Calu3 (cell line): ENCODE results near the gene QRSL1. TPM values are rescaled to one million over a fixed set of nuclear protein-coding genes. Genes with fewer than 3 reads are reported as not detected.
A peak's percentile ranks its signal among the peaks of the same experiment; 100 is the strongest.

Experiments
- BruUV-seq: library from RNA; stranded (reverse); fragments of 400-500 nt; replicated peaks from 2 replicates; lab custom pipeline; 2021; lab: Mats Ljungman, UMichigan
- CTCF ChIA-PET: fragments of 300-600 bp; sonication (Branson Sonifier 250); formaldehyde crosslinking; loops from one replicate; lab custom pipeline; 2022; ENCODE audit warnings: antibody characterized with exemption; lab: Charles Lee
- DNase-seq: peaks from one replicate; pipeline ENCODE4 v3.0.0; 2022
- H3K27ac Mint-ChIP-seq: one replicate; pipeline ENCODE4 v1.8.0; 2022; ENCODE audit warnings: mixed read lengths; ENCODE audit not compliant: unreplicated experiment
- H3K27me3 Mint-ChIP-seq: one replicate; pipeline ENCODE4 v1.8.0; 2022; ENCODE audit warnings: mixed read lengths; ENCODE audit not compliant: unreplicated experiment
- H3K36me3 Mint-ChIP-seq: one replicate; pipeline ENCODE4 v1.8.0; 2022; ENCODE audit warnings: mild to moderate bottlenecking, moderate library complexity, mixed read lengths; ENCODE audit not compliant: insufficient read depth, unreplicated experiment
- H3K4me1 Mint-ChIP-seq: one replicate; pipeline ENCODE4 v1.8.0; 2022; ENCODE audit warnings: mild to moderate bottlenecking, low read depth, mixed read lengths; ENCODE audit not compliant: unreplicated experiment
- H3K4me3 Mint-ChIP-seq: one replicate; pipeline ENCODE4 v1.8.0; 2022; ENCODE audit warnings: mild to moderate bottlenecking, low read depth, moderate library complexity, mixed read lengths; ENCODE audit not compliant: unreplicated experiment
- H3K9me3 Mint-ChIP-seq: one replicate; pipeline ENCODE4 v1.8.0; 2022; ENCODE audit warnings: low read depth, mixed read lengths; ENCODE audit not compliant: unreplicated experiment
- CTCF ChIP-seq: fragments of 200-600 bp; IDR thresholded peaks from one replicate; pipeline ENCODE4 v1.8.0; 2022; ENCODE audit warnings: antibody characterized with exemption; ENCODE audit not compliant: unreplicated experiment
- intact Hi-C: fragments of 100-400 bp; cut with micrococcal nuclease; formaldehyde crosslinking; loops from one replicate; pipeline ENCODE4 v1.10.0; 2022; ENCODE audit not compliant: unreplicated experiment
- total RNA-seq: library from RNA; stranded (reverse); gene quantifications from 2 replicates; pipeline ENCODE4 v1.2.3, GENCODE V29; 2022

QRSL1 gene
- total RNA-seq, 1 experiment from 2014 or later: 27.7 TPM

- no peaks in the 10 kb centered on the region for H3K27me3 Mint-ChIP-seq
- BruUV-seq: no TSS peak
These were observed 38.1 kb upstream of the QRSL1 start for GRCh38 chr6:106591111-106591825.

GRCh38 chr6:106599440-106599839 is 29.9 kb upstream of the QRSL1 start:
- H3K9me3 Mint-ChIP-seq: peaks cover 2% of the 10 kb centered on the region
- no peak overlapping the region for H3K4me3 Mint-ChIP-seq
- no peak overlapping the region for H3K27ac Mint-ChIP-seq
- H3K36me3 Mint-ChIP-seq: peaks cover 12% of the 10 kb centered on the region
- no peak for DNase-seq
- no TSS peak for BruUV-seq
- H3K27me3 Mint-ChIP-seq: no peaks in the 10 kb centered on the region
- intact Hi-C loops: no loop called here
- CTCF ChIA-PET: interaction anchor here (0.7 kb wide), 2 partner anchors 15 to 70 kb away, joined by 3 read pairs; no protein-coding TSS in a partner anchor
- TF ChIP-seq CTCF: no peak
- H3K4me1 Mint-ChIP-seq: no peaks in the 10 kb centered on the region

More at GRCh38 chr6:106591111-106591825, 38.1 kb upstream of the QRSL1 start:
- CTCF ChIA-PET: no interaction called here
- H3K4me1 Mint-ChIP-seq: peaks cover 8% of the 10 kb centered on the region
- no peak overlapping the region for H3K4me3 Mint-ChIP-seq
- no peak for DNase-seq
- no peak overlapping the region for H3K27ac Mint-ChIP-seq
- no peaks in the 10 kb centered on the region for H3K9me3 Mint-ChIP-seq
- no peaks in the 10 kb centered on the region for H3K36me3 Mint-ChIP-seq
- intact Hi-C loops: no loop called here
- no peak for TF ChIP-seq CTCF

GRCh38 chr6:106600329-106600728 is 29.0 kb upstream of the QRSL1 start:
- no peak overlapping the region for H3K4me3 Mint-ChIP-seq
- H3K4me1 Mint-ChIP-seq: no peaks in the 10 kb centered on the region
- H3K9me3 Mint-ChIP-seq: peaks cover 2% of the 10 kb centered on the region
- no peak overlapping the region for H3K27ac Mint-ChIP-seq
- TF ChIP-seq CTCF: no peak
- intact Hi-C loops: loop anchor here (10.0 kb wide), 1 partner anchor 284 kb away; no protein-coding TSS in a partner anchor
- CTCF ChIA-PET: no interaction called here
- H3K36me3 Mint-ChIP-seq: peaks cover 12% of the 10 kb centered on the region
- no peak for DNase-seq
- BruUV-seq: no TSS peak
- no peaks in the 10 kb centered on the region for H3K27me3 Mint-ChIP-seq

GRCh38 chr6:106608080-106608668 is 21.2 kb upstream of the QRSL1 start:
- H3K9me3 Mint-ChIP-seq: no peaks in the 10 kb centered on the region
- H3K27ac Mint-ChIP-seq: no peak overlapping the region
- peak; percentile 58 for DNase-seq
- H3K4me1 Mint-ChIP-seq: peaks cover 24% of the 10 kb centered on the region
- no TSS peak for BruUV-seq
- intact Hi-C loops: loop anchor here (1.0 to 10.0 kb wide), 3 partner anchors 129 to 369 kb away; no protein-coding TSS in a partner anchor
- no peak overlapping the region for H3K4me3 Mint-ChIP-seq
- TF ChIP-seq CTCF: peak; percentile 49
- CTCF ChIA-PET: interaction anchor here (0.7 to 1.0 kb wide), 3 partner anchors 371 to 1063 kb away, joined by 3 to 5 read pairs (median 3); no protein-coding TSS in a partner anchor
- no peaks in the 10 kb centered on the region for H3K27me3 Mint-ChIP-seq
- H3K36me3 Mint-ChIP-seq: peaks cover 6% of the 10 kb centered on the region
